GM18526 (cell line): ENCODE data around the gene GRK4.

Source experiments
- POLR2A ChIP-seq: IDR thresholded peaks from 3 replicates; pipeline ENCODE4 v1.6.1; 2011; ENCODE audit not compliant: insufficient read length; ENCODE audit errors: extremely low read depth

GRK4 gene

GRCh38 chr4:2981256-2981819 lies 18.0 kb downstream of the GRK4 start:
- TF ChIP-seq POLR2A, result no peak

GRCh38 chr4:2982012-2982411 lies 18.6 kb downstream of the GRK4 start:
- no peak for TF ChIP-seq POLR2A

- TF ChIP-seq POLR2A, result no peak
Observed at GRCh38 chr4:2991243-2991642, 27.9 kb downstream of the GRK4 start.

- no peak for TF ChIP-seq POLR2A
Observed at GRCh38 chr4:2994917-2995316, 31.5 kb downstream of the GRK4 start.

GRCh38 chr4:2995546-2996265 lies 32.3 kb downstream of the GRK4 start:
- TF ChIP-seq POLR2A, result no peak

GRCh38 chr4:2996415-2996814 lies 33.0 kb downstream of the GRK4 start:
- no peak for TF ChIP-seq POLR2A

- TF ChIP-seq POLR2A, result no peak
Observed at GRCh38 chr4:3007724-3008123, 44.4 kb downstream of the GRK4 start.

GRCh38 chr4:3009422-3009821 lies 46.1 kb downstream of the GRK4 start:
- TF ChIP-seq POLR2A, result no peak

- TF ChIP-seq POLR2A, result no peak
Observed at GRCh38 chr4:3010577-3010976, 47.2 kb downstream of the GRK4 start.

GRCh38 chr4:3010998-3011397 lies 47.6 kb downstream of the GRK4 start:
- TF ChIP-seq POLR2A, result no peak

GRCh38 chr4:3011456-3012220 lies 48.3 kb downstream of the GRK4 start:
- TF ChIP-seq POLR2A, result no peak

- no peak for TF ChIP-seq POLR2A
Observed at GRCh38 chr4:3013323-3013722, 50.0 kb downstream of the GRK4 start.

- TF ChIP-seq POLR2A, result no peak
Observed at GRCh38 chr4:3013839-3014350, 50.5 kb downstream of the GRK4 start.

GRCh38 chr4:3016961-3017360 lies 53.6 kb downstream of the GRK4 start:
- no peak for TF ChIP-seq POLR2A

- no peak for TF ChIP-seq POLR2A
Observed at GRCh38 chr4:3017504-3017903, 54.1 kb downstream of the GRK4 start.
